Measurements from ENCODE around the gene TPSB2.
"Not testable (repeated sequence)": the region's sequence is repeated elsewhere in the genome, so short reads cannot be mapped to it uniquely, and the experiment has no call there.

Gene TPSB2

GRCh38 chr16:1261131-1261892 is 31.3 kb upstream of the TPSB2 start:
- DNase-seq (ENCODE audit: low spot score) = no peak

DNA sequence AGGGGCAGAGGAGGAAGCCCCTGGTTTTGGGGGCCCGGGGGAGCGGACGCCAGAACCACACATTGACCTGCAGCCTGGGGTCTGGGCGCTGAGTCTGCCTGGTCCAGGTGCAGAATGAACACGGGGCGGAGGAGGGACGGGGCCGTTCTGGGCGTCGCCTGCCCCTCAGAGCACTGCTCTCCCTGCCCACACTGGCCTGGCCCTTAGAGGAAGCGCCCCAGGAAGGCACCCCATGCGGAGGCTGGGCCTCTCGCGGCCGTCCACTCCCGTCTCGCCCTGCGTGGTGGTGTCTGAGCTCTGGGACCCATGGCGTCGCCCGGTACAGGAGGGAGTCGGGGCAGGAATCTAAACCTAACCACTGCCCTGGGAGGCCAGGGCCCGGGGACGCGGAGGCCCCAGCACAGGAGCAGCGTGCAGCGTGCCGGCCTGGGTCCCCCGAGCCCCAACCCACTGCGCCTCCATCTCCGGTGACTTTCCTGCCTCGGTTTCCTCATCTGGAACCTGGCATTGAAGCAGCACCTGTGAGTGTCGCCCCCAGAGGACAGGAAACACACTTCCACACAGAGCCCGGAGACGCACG is 30.2 kb upstream of the TPSB2 start:
- DNase-seq (ENCODE audit: low spot score) = no peak

DNA sequence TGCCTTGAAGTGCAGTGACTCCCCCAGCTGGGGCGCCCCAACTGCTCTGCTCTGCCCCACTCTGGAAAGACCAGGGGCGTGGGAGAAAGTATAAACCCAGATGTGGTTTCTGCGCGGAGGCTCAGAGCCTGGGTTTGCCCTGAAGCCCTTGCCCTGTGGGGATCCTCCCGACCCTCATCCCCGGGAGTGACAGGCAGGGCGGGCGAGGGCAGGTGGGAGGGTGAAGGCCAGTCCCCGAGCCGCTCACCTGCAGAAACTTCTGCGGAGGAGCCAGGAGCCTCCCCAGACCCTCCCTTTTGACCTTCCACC is 29.7 kb upstream of the TPSB2 start:
- DNase-seq (ENCODE audit: low spot score) = no peak

DNA sequence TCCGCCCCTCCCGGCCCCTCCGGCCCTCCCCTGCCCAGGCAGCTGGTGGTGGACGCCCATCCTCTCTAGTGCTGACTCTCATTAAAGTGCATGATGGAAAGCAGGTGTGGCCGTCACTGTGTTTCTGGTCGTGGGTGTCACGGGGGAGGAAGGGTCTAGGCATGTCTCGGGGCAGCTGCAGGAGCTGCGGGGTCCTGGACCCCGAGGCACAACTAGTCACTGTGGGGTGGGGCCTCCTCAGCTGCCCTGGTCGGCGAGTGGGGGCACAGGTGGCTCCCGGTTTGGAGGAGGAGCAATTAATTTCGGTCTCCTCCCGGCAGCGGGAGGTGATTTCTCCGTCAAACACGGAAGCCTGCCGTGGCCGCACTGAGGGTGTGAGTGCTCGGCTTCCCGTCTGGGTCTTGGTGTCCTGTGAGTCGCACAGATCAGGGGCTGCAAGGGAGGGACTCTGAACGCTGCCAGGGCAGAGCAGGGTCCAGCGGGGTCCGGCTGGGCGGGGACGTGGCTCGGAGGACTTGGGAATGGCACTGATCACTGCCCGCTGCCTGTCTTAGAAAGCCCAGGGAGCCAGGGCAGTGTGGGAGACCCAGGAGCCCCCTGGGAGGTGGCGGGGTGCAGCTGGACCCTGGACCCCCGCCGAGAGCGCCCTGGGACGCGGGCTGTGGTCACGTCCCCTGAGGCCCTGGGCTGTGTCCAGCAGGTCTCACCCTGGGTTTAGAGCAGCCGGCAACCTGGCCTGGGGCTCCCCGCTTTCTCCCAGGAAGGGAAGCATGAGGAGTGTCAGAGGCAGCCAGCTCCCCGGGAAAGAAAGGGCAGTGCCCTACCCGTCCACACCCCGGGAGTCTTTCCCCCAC is 29.1 kb upstream of the TPSB2 start:
- DNase-seq (ENCODE audit: low spot score) = no peak

DNA sequence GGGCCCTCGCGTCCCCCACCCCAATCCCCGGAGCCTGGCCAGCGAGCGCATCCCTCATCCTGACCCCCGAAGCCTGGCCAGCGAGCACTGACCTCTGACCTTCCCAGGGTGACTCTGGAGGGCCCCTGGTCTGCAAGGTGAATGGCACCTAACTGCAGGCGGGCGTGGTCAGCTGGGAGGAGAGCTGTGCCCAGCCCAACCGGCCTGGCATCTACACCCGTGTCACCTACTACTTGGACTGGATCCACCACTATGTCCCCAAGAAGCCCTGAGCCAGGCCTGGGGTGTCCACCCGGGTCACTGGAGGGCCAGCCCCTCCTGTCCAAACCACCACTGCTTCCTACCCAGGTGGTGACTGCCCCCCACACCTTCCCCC is 28.2 kb upstream of the TPSB2 start:
- no peak for DNase-seq (ENCODE audit: low spot score)

GRCh38 chr16:1257561-1258224 is 27.7 kb upstream of the TPSB2 start:
- no peak for DNase-seq (ENCODE audit: low spot score)

- no peak for DNase-seq (ENCODE audit: low spot score)
Measured at GRCh38 chr16:1256874-1257322, 26.9 kb upstream of the TPSB2 start.

DNA sequence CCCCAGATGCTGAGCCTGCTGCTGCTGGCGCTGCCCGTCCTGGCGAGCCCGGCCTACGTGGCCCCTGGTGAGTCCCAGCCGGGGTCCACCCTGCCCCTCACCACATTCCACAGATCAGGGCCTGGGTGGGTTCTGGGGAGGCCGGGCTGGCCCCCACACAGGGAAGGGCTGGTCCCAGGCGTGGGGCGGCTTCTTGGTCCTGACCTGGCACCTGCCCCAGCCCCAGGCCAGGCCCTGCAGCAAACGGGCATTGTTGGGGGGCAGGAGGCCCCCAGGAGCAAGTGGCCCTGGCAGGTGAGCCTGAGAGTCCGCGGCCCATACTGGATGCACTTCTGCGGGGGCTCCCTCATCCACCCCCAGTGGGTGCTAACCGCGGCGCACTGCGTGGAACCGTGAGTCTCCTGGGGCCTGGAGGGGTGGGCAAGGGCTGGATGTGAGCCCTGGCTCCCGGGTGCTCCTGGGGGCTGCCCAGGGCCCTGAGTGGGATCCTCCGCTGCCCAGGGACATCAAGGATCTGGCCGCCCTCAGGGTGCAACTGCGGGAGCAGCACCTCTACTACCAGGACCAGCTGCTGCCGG is 26.4 kb upstream of the TPSB2 start:
- not testable (repeated sequence) for DNase-seq (ENCODE audit: low spot score)

DNA sequence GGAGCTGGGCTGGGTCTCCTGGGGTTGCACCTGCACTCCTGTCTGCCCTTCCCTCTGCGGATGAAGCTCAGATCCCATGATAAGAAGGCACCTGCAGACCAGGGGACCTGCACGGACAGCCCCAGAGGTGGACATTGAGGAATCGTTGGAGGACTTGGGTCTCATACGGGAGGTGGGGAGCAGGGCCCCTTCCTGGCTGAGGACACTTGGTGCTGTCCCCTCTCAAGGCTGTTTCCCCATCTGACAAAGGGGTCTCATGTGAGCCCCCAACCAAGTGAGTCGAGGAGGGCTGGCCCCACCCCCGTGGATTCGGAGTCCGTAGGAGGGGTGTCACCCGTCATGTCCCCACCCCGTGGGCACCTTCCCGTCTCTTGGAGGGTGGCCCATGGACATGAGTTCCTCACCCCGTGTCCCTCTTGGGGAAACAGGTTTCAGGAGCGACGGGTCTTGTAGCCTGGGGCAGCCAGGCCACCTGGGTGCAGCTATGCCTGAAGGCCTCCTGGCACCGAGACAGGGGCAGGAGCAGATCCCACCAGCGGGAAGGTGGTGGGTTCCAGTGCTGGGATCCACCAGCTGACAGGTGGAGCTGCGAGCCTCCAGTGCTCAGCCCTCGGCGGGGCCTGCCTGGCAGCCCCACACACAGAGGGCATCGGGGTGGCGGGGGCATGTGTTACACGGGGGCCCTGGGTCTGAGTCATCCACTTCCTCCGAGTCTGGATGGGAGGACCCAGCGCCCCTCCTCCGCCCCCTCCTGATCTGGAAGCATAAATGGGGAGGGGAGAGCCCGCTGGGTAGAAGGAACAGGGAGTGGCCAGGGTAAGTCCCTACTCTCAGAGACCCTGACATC is 25.5 kb upstream of the TPSB2 start, which contains the start of gene TPSD1:
TSS of gene TPSD1 (plus strand) at position 794 of the 847 bp plus-strand sequence. CDS start 212 bp downstream, outside the sequence.
- not testable (repeated sequence) for DNase-seq (ENCODE audit: low spot score)

- DNase-seq (ENCODE audit: low spot score) = not testable (repeated sequence)
Measured at GRCh38 chr16:1254821-1255220, 24.8 kb upstream of the TPSB2 start.

- DNase-seq (ENCODE audit: low spot score) = not testable (repeated sequence)
Measured at GRCh38 chr16:1253701-1254364, 23.8 kb upstream of the TPSB2 start.

DNA sequence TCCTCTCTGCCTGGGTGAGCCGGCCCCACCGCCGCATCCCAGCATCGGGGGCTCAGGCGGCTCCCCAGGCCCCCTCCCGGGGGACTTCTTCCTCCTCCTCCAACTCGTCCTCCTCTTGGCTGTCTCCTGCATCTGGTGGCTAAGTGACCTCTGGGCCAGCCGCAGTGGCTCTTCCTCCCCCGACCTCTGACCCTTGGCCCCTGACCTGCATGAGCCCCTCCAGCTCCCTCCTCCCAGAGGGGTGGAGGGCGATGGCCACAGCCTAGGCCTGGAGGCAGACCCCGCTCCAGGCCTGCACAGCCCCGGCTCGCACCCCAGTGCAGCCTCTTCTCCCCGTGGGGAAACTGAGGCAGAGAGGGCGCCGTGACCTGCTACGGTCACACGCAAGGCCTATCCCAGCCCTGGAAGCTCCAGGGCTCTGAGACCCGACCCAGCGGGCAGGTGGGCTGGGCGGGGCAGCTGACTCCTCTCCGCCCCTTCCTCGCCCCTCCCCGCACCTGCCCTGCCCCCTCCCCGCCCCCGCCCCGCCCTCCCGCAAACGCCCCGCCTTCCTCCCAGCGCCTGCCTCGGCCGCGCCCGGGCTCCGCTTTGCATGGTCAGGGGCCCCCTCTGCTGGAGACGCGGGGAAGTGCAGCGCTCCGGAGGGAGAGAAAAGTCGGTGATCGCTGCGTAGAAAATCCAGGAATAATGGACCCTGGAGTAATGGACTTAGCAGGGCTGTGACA is 19.2 kb upstream of the TPSB2 start:
- DNase-seq (ENCODE audit: low spot score) = not testable (repeated sequence)

DNA sequence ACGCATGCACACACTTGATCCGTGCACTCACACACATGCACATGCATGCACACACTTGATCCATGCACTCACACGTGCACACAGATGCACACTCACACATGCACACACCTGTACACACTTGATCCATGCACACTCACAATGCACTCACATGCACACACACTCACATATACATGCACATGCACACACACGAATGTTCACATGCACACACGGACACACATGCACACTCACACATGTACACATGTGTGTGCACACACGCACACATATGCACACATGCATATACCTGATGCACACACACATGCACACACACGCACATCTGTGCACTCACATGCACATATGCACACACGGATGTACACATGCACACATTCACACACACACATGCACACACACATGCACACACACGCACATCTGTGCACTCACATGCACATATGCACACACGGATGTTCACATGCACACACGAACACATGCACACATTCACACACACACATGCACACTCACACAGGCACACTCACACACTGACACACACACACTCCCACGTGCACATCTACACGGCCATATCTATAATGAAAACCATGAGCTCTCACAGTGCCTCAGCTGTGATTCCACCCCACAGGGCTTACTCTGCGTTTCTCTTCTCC is 18.0 kb upstream of the TPSB2 start:
- DNase-seq (ENCODE audit: low spot score) = not testable (repeated sequence)

DNA sequence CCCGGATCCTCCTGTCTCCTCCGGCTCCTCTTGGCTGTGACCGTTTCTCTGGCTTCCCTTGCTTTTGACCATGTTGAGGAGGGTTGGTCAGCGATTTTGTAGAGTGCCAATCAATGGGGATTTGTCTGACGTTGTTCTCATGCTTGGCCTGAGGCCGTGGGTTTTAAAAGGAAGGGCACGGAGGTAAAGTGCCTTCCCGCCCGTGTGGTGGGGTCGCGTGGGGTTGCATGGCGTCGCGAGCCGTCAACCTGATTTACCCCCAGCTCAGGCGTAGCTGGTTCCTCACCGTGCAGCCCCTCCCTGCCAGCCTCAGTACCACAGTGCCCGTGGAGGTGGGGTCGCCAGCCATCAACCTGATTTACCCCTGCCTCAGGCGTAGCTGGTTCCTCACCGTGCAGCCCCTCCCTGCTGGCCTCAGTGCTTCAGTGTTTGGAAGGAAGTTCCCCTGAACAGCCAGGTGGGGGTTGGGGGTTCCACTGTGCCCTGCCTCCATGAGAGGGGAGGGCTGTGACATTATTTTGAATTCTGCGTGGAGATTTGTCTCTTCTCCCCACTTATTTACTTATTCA is 15.6 kb upstream of the TPSB2 start:
- DNase-seq (ENCODE audit: low spot score) = no peak

DNA sequence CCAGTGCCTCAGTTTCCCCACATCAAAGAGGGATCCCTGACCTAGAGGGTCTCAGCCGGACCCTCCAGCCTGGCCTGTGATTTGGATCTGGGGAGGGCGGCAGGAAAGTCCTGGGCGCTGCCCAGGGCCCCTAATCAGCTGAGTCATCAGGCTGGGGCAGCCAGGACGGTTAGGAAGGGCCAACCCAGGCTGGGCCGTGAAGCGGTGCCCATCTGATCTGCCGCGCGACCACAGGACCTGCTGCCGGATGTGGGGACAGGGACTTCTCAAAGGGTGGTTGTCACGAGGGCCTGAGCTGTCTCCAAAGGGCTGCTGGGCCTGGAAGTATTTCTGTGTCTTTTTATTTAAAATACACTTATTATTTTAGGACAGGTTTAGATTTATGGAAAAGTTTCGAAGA is 14.9 kb upstream of the TPSB2 start:
- DNase-seq (ENCODE audit: low spot score) = no peak

- DNase-seq (ENCODE audit: low spot score) = not testable (repeated sequence)
Measured at GRCh38 chr16:1243907-1244850, 14.2 kb upstream of the TPSB2 start.

- DNase-seq (ENCODE audit: low spot score) = not testable (repeated sequence)
Measured at GRCh38 chr16:1243363-1243762, 13.4 kb upstream of the TPSB2 start.

DNA sequence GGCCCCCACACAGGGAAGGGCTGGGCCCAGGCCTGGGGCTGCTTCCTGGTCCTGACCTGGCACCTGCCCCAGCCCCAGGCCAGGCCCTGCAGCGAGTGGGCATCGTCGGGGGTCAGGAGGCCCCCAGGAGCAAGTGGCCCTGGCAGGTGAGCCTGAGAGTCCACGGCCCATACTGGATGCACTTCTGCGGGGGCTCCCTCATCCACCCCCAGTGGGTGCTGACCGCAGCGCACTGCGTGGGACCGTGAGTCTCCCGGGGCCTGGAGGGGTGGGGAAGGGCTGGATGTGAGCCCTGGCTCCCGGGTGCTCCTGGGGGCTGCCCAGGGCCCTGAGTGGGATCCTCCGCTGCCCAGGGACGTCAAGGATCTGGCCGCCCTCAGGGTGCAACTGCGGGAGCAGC is 11.1 kb upstream of the TPSB2 start:
- not testable (repeated sequence) for DNase-seq (ENCODE audit: low spot score)
